SKM-1 (cell line): ENCODE results near the gene TTC21A.

Experiments used
- DNase-seq: peaks from one replicate; lab custom pipeline; 2025; ENCODE audit not compliant: unreplicated experiment; lab: John Stamatoyannopoulos, UW

TTC21A gene

DNA sequence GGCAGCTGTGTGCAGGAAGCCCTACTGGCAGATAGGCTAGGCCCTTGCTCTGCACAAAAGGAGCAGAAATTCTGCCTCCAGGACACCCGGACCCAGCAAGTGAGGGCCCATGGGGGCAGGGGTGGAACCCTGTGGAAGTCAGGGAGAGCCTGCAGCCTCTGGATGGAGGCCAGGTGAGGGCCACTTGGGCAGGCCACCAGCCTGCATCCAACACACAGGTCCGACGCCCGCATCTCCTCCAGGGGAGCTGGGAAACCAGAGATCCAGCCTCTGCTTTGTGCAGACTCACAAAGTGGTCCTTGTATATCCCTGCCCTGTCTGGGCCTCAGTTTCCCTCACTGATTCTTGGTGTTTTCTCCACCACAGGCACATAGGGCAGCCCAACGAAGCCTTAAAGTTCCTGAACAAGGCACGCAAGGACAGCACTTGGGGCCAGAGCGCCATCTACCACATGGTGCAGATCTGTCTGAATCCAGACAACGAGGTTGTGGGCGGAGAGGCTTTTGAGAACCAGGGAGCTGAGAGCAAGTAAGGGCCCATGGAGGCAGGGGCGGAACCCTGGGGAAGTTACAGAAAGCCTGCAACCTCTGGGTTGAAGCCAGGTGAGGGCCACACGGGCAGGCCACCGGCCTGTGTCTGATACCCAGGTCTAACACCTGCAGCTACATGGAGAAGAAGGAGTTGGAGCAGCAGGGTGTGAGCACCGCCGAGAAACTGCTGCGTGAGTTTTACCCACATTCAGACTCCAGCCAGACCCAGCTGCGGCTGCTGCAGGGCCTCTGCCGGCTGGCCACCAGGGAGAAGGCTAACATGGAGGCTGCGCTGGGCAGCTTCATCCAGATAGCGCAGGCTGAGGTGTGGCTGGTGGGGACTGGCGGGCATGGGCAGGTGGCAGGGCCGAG is 29.3 kb downstream of the TTC21A start:
- DNase-seq: no peak

DNA sequence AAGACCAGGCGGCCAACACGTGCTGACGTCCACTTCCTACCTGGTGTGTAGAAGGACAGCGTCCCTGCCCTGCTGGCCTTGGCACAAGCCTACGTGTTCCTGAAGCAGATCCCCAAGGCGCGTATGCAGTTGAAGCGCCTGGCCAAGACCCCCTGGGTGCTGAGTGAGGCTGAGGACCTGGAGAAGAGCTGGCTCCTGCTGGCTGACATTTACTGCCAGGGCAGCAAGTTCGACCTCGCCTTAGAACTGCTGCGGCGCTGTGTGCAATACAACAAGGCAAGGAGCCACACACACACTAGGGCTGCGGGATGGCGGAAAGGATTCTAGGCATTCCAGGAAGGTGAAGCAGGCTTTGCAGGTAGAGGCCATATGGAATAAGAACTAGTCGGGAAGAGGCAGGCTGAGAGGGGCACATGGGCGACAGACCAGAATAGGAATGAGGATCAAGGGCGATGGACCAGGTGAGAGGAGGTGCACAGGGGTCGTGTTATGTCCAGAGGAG is 30.0 kb downstream of the TTC21A start:
- DNase-seq: no peak

- DNase-seq: no peak
Measured at GRCh38 chr3:39137991-39138803, 30.7 kb downstream of the TTC21A start.

GRCh38 chr3:39138804-39139415 is 31.4 kb downstream of the TTC21A start:
- no peak for DNase-seq

DNA sequence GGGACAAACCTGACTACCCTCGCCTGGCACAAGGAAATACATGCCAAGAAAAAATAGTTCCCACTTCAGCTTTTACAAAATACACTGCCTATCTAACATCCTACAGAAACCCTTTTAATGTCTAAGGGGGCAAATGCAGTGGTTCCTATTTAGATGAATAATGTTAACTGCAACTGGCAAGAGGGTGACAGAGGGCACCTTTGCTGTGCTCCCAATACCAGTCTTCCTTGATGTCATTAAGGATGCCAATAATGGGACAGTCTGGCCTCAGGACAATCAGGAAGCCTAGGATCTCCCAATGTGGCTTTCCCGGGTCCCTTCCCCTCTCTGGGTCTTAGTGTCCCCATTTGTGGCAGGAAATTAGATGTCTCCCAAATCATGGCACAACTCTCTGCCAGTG is 32.0 kb downstream of the TTC21A start:
- DNase-seq: no peak

- DNase-seq: no peak
Measured at GRCh38 chr3:39140341-39140971, 33.0 kb downstream of the TTC21A start.

GRCh38 chr3:39141171-39141995 is 33.9 kb downstream of the TTC21A start:
- no peak for DNase-seq

DNA sequence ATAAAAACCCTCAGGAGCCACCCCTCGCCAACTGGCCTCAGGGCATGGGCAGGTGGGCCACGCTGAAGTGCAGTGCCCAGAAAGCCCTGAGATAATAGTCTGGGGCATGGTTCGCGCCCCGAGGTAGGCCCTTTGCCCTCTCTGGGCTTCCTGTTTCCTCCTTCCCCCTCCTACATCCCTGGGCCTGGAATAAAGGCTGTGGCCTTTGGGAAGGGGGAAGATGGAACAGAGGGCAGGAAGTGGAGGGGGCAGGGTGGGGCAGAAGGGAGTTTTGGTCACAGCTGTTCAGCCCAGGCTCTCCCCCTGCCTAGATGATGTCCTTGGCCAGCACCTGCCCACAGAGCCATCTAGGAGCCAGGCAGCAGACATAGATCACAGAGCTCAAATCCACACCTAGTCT is 34.6 kb downstream of the TTC21A start:
- DNase-seq: no peak

- no peak for DNase-seq
Measured at GRCh38 chr3:39143051-39143885, 35.8 kb downstream of the TTC21A start.

GRCh38 chr3:39144095-39144747 is 36.7 kb downstream of the TTC21A start:
- no peak for DNase-seq

DNA sequence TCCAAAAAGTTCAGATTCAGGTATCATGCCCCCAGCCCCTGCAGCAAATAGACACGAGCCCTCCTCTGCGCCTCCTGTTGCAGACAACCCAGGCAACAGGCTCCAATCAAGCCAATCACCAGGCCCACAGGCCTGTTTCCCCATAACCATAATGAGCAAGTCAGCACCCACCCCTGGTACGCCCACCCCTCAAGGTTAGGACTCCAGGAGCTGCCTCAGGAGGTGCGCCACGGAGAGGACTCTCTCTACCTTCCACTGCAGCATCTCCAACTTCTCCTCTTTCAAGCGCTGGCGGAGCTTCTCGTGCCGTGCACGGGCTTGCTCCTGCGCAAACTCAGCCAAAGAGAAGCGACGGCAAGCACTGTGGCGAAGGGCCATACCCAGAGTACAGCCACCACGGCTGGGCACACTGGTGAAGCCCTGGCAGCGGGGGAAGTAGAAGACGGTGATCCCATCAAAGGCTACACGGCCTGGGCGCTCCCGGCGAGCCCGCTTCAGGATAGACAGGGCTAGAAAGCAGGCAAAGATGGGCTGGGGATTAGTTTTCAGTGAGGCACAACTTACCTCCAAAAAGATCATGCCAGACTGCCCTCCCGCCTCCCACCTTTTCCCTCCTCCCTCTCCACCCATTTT is 37.4 kb downstream of the TTC21A start:
- DNase-seq: no peak

DNA sequence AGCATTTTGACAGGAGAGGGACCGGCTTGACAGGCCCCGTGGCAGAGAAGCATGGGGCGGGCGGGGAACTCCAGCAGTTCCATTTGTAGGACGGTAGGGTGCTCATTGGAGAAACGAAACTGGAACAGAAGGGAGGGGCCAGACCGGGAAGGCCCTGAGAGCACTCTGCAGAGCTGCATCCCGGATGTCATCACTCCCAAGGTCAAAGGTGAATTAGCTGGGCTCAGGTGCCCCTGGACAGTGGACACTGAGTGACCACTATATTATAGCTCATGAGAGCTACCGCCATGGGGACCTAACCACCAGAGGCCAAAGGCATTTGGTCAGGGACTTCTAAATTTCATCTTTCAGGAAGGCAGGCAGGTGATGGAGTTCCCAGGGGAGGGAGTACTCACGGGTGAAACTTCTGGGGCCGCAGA is 38.6 kb downstream of the TTC21A start:
- no peak for DNase-seq

DNA sequence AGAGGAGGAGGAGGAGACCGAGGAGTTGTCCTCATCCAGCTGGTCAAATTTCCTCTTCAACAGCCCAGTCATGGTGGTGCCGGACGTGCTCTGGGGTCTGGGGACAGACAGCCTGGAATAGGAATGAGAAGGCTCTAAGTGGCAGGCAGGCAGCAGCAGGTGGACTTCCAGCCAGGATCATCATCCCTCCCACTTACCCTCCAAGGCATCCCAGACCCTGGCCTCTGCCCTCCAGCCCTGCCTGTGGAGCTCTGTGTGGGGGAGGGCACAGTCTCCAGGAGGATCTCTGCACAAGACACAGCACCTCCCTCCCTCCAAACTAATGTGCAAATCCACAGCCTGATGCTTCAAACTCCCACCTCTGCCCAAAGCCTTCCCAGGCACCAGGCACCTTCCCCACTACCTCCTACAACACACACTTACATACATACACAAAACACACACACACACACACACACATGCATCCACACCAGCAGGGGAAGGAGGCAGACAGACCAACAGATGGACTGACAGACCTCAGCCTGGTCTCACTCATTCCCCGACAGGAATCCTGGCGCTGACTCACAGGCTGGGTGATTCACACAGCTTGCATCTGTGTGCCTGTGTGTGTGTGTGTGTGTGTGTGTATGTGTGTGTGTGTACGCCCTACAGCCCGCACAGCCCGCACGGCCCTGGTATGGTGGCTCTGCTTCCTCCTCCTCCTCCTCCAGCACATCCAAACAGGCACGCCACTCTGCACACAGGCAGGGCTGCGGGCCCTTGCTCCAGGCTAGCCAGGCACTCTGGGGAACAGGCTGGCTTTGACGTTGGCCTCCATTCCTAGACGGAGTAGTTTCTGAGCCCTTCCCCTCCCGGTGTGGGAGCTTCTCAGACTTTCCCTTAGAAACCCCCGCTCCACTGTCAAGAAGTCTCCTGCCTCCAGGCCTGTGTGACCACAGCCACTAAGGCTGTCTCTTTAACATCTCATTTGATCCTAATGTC is 39.4 kb downstream of the TTC21A start:
- no peak for DNase-seq

- peak; percentile 62 for DNase-seq
Measured at GRCh38 chr3:39147711-39148434, 40.4 kb downstream of the TTC21A start.

DNA sequence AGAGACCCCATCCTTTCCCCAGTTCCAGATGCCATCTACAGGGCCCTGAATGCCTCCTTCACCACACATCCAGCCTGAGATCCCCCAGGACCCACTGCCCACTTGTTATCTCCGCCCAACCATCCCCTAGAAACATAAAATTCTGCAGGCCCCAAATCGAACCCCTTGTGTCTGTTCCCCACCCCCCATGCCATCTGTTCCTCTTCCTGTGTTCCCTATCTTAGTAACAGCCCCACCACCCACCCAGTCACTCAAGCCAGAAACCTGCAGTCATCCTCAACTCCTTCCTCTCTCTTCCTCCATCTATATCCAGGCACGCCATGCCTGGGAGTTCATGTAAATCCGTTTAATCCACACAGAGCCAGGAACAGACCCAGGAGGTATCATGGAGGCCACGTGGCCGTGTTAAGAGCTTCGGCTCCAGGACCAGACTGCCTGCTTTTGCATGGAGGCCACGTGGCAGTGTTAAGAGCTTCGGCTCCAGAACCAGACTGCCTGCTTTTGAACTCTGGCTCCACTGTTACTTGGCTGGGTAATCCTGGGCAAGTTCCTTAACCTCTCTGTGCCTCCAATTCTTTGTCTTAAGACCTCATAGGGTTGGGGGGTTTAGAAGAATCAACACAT is 41.1 kb downstream of the TTC21A start:
- DNase-seq: peak; percentile 24

- DNase-seq: no peak
Measured at GRCh38 chr3:39149059-39149455, 41.6 kb downstream of the TTC21A start.
